DLD1 (cell line): Measurements from ENCODE around the gene KL.

ENCODE experiments used
- in situ Hi-C: cut with HindIII; loops from 2 replicates; pipeline ENCODE4 v1.10.0; 2017; ENCODE audit warnings: low sequenced_read_pairs

KL gene

GRCh38 chr13:33076001-33076992, 60.1 kb downstream of the KL start:
- in situ Hi-C loops, result no loop called here

GRCh38 chr13:33078263-33078662, 62.0 kb downstream of the KL start:
- in situ Hi-C loops, result no loop called here

- in situ Hi-C loops, result no loop called here
Measured at GRCh38 chr13:33079960-33080359, 63.7 kb downstream of the KL start.

GRCh38 chr13:33080972-33081590, 64.9 kb downstream of the KL start:
- in situ Hi-C loops, result no loop called here

GRCh38 chr13:33081666-33082065, 65.4 kb downstream of the KL start:
- in situ Hi-C loops, result no loop called here

- in situ Hi-C loops, result no loop called here
Measured at GRCh38 chr13:33083054-33083453, 66.8 kb downstream of the KL start.

- in situ Hi-C loops, result no loop called here
Measured at GRCh38 chr13:33087091-33087490, 70.9 kb downstream of the KL start.

- in situ Hi-C loops, result no loop called here
Measured at GRCh38 chr13:33087790-33088189, 71.6 kb downstream of the KL start.

GRCh38 chr13:33089311-33089710, 73.1 kb downstream of the KL start:
- in situ Hi-C loops, result no loop called here

GRCh38 chr13:33090755-33091414, 74.7 kb downstream of the KL start:
- in situ Hi-C loops, result no loop called here

- in situ Hi-C loops, result no loop called here
Measured at GRCh38 chr13:33091415-33091774, 75.2 kb downstream of the KL start.

- in situ Hi-C loops, result no loop called here
Measured at GRCh38 chr13:33092073-33092987, 76.1 kb downstream of the KL start.

- in situ Hi-C loops, result no loop called here
Measured at GRCh38 chr13:33096886-33097605, 80.8 kb downstream of the KL start.

GRCh38 chr13:33099860-33100259, 83.6 kb downstream of the KL start:
- in situ Hi-C loops, result no loop called here

- in situ Hi-C loops, result no loop called here
Measured at GRCh38 chr13:33100886-33101285, 84.7 kb downstream of the KL start.

- in situ Hi-C loops, result no loop called here
Measured at GRCh38 chr13:33101835-33102234, 85.6 kb downstream of the KL start.

GRCh38 chr13:33103457-33103856, 87.2 kb downstream of the KL start:
- in situ Hi-C loops, result no loop called here

GRCh38 chr13:33105387-33106005, 89.3 kb downstream of the KL start:
- in situ Hi-C loops, result no loop called here

GRCh38 chr13:33106656-33107360, 90.6 kb downstream of the KL start:
- in situ Hi-C loops, result no loop called here
